Neural progenitor cell (in vitro differentiated cells): ENCODE measurements around the gene HS3ST5.

Experiments used
- EZH2 ChIP-seq: fragments of 200-600 bp; sonication (generic); IDR thresholded peaks from 2 replicates; pipeline ENCODE4 v1.6.1; 2017; ENCODE audit warnings: antibody characterized with exemption, mild to moderate bottlenecking, moderate library complexity
- EZH2phosphoT487 ChIP-seq: fragments of 200-600 bp; sonication (generic); IDR thresholded peaks from 2 replicates; pipeline ENCODE4 v1.6.1; 2017; ENCODE audit warnings: antibody characterized with exemption
- TF ChIP-seq, protein P1 (sequence below): fragments of 200-600 bp; sonication (generic); IDR thresholded peaks from 2 replicates; pipeline ENCODE4 v1.5.1; 2017; ENCODE audit warnings: antibody characterized with exemption, mild to moderate bottlenecking

DNA sequence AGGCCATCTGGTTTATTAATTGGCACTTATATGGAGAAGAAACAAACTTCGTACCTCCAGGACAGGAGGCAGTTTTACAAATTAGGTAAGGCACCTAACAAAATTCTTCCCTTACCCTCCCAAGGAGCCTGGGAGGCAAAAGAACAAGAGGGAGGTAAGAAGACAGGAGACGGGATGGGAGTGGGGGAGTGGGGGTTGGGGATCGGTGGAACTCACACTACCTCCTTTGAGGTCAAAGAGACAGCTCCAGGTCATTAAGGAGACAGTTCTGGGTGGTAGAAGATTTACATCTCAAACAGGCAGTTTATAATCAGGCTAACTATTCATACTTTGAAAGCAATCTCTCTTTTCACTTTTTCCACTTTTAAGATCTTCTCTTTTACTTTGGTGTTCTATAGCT lies 259.6 kb downstream of the HS3ST5 start:
- TF ChIP-seq, protein P1, sequence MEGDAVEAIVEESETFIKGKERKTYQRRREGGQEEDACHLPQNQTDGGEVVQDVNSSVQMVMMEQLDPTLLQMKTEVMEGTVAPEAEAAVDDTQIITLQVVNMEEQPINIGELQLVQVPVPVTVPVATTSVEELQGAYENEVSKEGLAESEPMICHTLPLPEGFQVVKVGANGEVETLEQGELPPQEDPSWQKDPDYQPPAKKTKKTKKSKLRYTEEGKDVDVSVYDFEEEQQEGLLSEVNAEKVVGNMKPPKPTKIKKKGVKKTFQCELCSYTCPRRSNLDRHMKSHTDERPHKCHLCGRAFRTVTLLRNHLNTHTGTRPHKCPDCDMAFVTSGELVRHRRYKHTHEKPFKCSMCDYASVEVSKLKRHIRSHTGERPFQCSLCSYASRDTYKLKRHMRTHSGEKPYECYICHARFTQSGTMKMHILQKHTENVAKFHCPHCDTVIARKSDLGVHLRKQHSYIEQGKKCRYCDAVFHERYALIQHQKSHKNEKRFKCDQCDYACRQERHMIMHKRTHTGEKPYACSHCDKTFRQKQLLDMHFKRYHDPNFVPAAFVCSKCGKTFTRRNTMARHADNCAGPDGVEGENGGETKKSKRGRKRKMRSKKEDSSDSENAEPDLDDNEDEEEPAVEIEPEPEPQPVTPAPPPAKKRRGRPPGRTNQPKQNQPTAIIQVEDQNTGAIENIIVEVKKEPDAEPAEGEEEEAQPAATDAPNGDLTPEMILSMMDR = no peak
- TF ChIP-seq EZH2 (no peak), EZH2phosphoT487 (no peak)
